GM19328 (cell line): ENCODE results near the gene GATA2.

Source experiments
- ATAC-seq: cut with Tn5 transposase; IDR thresholded peaks from one replicate; pipeline ENCODE4 v1.9.1; 2021; ENCODE audit warnings: mild to moderate bottlenecking, moderate library complexity; ENCODE audit not compliant: unreplicated experiment

Gene GATA2

DNA sequence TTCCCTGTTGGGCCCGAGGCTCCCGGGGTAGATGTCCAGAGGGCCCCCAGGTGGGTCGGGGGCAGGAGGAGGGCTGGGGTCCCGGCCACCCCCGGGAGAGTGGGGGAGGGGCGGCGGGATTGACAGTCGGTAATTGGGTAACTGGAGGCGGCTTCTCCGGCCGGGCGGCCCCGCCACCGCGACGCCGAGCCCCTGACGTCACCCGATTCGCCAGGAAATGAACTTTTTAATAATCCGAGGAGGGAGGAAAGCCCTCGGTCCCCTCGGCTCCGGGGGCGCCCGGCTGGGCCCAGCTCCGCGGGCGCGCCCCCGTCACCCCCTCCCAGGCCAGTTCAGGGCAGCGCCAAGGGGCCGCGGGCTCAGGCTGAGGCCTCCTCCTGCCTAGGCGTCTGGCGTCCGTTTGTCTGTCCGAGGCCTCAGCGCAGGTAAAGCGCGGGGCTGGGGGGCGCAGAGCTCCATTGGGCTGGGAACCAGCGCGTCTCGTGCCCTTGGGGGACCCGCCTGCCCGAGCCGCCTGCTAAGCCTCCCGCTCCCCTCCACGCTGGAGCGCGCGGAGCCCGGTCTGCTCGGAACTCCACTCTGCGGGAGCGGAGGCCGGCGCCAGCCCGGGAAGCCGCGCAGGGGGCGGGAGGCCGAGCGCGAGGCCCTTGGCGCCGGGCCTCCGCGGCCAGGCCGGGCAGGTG lies 3.9 kb downstream of the GATA2 start:
- no peak for ATAC-seq

DNA sequence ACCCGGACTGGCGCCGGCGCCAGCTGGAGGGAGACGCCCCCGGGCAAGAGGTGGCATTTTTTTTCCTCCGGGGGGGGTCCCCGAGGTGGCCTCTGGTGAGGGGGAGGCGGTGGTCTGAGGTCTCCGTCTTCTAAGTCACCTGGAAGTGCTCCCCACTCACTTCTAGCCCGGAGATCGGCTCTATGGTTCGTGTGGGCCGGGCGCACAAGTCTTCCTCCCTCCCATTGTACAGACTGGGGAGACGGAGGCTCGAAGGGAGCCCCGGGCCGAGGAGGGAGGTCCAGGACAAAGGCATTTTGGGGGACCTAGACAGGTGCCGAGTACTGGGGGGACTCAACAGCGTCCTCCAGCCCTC lies 4.4 kb downstream of the GATA2 start:
- no peak for ATAC-seq

DNA sequence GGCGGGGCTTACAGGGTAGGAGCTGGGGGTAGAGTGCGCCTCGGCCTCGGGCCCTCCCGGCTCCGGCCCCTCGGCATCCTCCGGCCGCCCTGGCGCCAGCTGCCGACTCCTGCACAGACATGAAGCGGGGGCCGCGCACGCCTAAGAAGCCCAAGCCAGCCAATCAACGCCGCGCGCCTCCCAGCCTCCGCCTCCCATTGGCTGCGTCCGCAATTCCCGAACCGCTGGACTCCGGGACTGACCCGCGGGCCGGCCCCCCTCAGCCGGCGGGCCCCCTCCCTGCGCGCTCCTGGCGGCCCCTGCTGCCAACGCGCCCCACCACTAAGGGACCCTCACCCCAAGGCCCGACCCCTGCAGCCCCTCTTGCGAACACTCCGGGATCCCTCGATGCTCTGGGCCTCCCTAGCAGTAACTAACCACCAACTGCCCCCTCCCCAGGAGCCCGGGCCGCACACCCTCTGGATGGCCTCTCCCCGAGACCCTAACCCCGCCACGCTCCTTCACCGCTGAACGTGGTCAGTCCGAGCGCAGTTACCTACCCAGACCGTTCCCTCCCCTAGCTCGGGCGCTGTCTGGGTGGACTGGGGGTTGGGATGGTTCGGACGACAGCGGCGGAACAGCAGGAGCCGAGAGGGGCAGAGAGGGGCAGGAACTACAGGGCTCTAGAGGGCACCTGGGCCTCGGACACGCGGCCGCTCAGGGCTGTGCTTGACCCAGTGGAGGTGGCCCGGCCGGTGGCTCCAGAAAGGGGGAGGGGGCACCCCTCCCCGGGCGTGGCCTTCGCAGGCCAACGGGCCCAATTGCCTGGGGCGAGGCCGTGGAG lies 5.0 kb downstream of the GATA2 start:
- ATAC-seq: no peak

DNA sequence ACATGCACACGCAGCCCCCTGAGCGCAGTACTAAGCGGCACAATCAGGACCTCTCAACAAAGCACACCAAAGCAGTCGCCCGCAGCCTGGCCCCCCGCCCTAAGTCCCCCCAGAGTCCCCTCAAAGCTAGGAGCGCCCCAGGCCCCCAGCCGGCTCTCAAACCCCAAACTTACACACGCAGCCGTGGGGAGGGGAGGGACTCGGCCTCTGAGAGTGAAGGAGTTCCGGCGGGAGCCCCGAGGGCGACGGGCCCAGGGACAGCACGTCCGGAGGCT lies 5.5 kb downstream of the GATA2 start:
- ATAC-seq: no peak

DNA sequence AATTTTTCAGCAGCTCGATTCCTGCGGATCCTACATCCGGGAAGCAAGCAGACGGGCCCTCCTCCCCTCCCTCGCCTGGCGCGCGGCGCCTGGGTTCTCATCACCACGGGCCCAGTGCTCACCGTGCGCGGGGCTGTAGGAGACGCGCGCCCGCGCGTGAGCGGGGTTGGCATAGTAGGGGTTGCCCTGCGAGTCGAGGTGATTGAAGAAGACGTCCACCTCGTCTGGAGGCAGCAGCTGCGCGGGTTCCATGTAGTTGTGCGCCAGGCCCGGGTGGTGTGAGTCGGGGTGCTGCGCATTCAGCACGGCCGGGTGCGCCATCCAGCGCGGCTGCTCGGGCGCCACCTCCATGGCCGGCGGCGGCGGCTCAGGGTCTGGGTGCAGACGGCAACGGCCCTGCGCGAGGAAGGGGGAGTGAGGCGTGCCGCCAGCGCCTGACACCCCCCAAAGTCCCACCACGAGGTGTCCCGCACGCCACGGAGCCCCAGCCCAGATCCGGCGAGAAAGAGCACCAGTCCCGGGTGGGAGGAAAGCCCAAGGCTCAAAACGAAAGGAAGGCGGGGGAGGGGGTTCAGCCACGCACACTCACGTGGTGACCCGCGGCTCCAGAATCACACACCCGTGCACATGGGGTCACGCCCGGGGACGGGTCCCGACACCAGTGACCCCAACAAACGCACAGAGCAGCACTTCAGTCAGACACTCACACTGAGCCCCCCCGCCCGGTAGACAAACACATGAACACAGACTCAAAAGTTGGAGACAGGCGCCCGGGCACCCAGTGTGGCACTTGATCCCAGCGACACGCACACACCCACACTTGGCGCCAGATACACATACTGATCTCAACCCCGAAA lies 6.1 kb downstream of the GATA2 start:
- no peak for ATAC-seq

DNA sequence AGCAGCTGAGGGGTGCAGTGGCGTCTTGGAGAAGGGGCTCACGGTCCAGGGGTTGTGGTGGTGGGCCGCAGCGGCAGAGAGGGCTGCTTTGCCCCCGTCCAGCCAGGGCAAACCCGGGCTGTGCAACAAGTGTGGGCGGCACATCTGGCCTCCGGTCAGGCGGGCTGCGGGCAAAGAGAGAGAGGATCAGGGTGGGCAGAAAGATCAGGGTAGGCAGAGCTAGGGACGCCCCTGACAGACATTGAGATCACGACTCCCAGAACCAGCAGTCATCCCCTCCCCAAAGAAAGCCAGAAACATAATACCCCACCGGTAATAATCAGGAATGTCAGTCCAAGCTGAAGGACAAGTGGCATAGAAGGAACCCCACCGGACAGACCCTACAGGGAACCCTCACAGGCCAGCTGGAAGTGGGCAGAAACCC lies 6.8 kb downstream of the GATA2 start:
- no peak for ATAC-seq

DNA sequence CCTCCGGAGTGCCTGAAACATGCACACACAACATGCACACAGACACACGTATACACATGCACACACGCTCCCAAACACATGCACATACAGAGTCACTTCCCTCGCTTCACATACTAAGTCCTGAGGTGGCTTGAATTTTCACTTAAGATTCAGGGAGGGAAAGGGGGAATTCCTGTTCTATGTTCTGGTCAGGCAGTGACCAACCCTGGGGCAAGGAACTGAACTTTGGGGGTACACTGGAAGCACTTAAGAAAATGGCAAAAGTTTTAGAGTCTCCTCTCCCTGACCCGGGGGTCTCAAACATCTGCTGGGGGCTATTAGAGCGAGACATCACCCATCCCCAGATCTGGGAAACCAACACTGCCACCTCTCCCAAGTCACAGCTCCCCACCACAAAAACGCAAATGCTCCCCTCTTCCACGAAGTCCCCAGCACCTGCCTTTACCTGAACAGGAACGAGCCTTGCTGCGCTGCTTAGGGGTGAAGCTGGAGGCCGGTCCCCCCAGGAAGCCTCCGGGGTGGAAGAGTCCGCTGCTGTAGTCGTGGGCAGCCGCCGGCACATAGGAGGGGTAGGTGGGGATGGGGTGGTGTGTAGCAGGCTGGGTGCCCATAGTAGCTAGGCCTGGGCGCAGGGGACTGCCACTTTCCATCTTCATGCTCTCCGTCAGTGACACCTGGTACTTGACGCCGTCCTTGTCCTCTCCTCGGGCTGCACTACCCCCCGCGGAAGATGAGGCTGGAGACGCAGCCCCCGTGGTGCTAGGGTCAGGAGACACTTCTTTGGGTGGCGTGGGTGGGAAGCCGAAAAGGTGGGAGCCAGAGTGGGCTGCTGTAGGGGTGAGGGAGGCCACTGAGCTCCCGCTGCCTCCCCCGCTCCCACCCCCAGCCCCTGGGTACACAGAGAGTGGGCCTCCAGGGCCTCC lies 7.5 kb downstream of the GATA2 start:
- no peak for ATAC-seq

DNA sequence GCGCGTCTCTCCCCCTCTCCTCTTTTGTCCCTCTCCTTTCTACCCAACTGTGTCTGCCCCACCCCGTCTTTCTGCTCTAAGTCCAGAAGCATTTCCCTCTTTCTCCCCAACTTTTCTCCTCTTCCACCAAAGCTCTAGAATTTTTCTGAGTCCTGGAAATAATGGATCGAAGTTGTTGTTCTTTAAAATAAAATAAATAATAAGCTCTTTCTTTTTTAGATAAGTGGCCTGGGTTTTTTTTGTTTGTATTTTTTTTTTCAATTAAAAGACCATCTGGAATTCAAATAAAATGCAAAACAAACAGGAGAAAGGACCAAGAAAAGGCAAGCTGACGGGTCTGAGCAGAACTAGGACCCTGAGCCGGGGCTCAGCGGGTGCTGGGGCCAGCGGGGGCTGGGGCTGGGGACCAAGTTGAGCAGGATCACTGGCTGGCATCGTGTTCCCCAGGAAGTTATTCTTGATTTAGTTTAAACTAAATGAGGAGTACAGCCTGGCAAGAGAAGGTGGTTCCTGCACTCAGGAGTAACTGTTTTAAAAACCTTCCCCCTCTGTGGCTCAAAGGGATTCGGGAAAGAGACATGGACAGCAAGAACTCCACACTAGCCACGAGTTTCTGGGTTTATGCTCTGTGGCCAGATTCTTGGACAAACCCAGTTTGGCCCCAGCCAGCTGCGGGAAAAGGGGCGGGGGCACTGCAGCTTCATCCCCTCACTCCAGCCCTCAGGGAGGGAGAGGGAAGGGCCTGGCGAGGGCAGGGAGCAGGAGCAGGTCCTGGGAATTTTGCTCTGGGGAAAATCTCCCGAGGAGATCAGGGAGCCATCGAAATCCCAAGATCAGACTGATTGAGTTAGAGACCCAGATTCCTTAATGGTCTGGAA lies 8.4 kb downstream of the GATA2 start:
- ATAC-seq: no peak

DNA sequence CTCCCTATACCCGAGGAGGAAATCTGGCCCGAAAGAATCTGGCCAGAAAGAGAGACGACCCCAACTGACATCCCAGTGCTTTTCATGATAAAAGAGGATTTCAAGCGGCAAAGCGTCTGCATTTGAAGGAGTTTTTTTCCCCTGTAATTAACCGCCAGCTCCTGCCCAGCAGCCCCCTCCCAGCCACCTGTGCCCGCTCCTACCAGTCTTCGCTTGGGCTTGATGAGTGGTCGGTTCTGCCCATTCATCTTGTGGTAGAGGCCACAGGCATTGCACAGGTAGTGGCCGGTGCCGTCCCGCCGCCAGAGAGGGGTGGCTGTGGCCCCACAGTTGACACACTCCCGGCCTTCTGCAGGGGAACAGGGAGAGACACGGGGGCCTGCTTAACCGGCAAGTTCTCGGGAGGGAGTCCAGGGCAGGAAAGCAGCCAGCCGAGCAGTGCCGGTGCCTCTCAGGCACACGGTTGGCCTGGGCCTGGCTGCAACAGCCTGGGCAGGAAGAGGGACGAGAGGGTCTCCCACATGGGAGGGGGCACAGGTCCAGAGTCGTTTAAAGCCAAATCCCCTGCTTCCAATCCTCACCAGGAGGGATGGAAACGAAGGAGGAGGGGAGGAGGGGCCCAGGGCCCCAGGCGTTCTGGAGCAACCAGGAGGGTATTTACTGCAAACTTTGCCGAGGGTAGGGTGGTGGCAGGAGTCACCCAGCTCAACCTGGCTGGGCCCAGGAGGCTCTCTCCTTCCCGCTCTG lies 9.2 kb downstream of the GATA2 start:
- ATAC-seq: no peak

DNA sequence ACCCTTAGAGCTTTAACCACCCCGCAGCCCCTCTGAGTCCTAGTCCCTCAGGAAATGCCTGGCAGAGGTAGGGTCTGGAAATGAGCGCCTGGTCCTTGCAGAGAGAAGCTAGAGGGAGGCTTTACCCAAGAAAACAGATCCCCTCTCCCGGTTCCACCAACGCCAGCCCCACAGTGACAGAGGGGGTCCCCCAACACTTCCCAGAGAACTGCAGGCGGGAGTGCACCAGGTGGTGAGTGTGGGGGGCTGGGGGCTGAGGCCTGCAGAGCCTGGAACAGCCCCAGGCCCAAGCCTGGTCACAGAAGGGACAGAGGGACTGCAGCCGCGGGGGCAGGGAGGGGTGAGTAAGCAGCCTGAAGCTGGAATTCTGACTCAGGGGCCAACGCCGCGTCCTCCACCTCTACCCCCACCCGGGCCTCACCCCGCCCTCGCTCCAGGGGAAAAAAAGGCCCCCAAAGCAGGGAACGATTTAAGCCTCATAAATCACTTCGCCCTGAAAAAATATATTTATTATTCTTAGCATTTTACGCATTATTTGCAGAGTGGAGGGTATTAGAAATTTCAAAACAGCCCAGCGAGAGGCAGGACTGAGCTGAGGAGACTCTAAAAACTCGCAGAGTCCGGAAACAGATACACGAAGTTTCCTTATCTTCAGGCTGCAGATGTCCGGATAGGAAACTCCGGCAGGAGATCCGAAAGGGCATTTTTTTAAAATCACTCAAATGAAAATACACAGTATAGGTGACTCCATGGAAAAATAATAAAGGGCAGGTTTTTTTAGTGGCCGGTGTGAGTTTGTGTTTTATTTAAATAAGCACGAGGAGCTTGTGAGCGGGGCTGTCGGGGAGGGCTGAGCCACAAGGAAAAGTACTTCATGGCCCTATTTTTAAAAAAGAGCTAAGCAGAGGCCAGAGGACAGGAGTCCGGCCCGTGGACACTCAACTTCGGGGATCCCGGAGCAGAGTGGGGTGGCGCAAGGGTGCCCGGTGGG lies 10.0 kb downstream of the GATA2 start:
- ATAC-seq: no peak

DNA sequence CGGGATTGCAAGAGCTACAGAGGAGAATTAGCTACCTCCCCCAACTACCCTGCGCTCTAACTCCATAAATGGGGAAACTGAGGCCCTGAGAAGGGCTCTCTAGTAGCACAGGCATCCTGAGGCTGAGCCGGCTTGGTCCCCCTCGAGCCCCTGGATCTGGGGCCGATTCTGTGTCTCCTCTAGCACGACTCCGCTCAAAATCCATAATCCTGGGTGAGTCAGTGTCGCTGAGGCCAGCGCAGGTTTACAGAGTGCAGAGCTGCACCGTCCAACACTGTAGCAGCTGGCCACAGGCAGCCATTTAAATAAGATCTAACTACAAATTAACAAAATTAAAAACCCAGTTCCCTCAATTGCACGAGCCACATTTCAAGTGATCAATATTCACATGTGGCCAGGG lies 10.8 kb downstream of the GATA2 start:
- no peak for ATAC-seq

DNA sequence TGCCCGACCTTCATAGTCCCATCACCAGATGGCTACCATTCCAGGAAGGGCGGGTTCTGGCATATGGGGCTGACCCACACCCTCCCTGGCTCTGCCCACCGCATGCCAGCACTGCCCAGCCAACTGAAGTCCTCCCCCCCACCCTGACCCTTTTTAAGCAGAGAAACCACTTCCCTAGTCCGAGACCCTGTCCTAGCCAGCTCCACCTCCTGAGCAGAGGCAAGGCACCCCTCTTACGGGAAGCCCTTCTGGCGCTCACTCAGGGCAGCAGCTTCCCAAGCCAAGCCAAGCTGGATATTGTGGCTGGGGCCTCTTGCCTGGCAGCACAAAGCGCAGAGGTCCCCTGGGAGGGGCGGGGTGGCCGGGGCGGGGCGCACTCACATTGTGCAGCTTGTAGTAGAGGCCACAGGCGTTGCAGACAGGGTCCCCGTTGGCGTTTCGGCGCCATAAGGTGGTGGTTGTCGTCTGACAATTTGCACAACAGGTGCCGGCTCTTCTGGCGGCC lies 11.5 kb downstream of the GATA2 start:
- no peak for ATAC-seq

DNA sequence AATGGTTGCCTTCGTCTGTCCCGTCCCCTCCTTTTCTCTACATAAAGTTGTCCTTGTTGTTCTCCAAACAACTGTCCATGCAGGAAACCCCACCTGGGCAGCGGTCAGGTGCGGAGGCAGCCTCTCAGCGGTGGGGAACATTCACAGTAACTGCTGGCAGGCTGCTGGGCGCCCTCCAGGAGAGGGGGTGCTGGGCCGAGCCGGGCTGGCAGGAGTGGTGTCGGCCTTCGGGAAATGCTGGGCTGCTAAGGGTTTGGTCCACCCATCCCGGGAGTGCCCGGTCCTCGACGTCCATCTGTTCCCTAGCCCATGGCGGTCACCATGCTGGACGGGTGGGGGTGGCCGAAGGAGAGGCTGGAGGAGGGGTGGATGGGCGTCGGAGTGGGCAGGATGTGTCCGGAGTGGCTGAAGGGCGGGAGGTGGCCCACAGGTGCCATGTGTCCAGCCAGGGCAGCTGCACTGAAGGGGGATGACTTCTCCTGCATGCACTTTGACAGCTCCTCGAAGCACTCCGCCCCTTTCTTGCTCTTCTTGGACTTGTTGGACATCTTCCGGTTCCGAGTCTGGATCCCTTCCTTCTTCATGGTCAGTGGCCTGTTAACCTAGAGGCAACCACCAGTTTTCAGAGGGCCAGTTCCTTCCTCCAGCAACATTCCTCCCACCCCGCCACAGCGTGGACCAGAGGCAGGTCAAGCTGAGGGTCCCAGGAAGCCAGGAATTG lies 12.1 kb downstream of the GATA2 start:
- ATAC-seq: no peak

DNA sequence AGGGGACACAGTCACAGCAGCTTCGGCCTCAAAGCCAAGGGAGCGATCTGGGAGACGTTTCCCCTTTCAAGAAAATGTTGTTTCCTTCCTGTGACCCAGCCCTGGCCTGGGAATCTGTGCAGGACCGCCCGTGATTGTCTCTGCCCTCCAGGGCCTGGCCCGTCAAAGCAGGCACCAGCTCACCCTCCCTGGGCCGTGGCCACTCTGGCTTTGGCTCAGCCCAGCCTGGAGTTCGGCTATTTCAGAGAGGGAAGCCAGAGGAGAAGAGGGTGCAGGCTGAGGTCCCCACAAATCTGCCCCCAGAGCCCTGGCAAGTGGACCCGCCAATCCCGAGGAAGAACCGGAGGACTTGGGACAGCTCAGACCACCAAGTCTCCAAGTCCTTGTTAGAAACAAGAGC lies 12.7 kb downstream of the GATA2 start:
- no peak for ATAC-seq

DNA sequence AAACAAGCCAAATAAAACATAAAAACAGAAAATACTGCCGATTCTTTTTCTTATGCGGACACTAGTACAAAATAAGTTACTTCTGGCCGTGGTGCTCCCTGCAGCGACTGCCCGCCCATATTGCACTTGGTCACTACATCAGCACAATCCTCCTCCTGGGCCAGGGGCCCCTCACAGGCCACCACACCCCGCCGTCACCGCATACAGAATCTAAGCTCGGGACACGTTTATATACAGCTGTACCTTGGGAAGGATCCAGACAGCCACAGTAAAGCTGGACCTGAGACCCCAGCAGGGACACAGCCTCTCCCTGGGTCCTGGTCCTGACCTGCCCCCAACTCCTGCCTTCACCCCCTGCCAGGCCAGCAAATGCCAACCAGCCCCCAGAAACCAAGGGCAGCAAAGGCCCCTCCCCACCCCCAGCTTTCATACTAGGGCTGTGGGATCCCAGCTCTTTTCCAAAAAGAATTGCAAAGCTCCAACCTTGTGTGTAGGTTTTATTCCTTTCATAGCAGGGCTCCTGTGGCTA lies 13.4 kb downstream of the GATA2 start:
- no peak for ATAC-seq

DNA sequence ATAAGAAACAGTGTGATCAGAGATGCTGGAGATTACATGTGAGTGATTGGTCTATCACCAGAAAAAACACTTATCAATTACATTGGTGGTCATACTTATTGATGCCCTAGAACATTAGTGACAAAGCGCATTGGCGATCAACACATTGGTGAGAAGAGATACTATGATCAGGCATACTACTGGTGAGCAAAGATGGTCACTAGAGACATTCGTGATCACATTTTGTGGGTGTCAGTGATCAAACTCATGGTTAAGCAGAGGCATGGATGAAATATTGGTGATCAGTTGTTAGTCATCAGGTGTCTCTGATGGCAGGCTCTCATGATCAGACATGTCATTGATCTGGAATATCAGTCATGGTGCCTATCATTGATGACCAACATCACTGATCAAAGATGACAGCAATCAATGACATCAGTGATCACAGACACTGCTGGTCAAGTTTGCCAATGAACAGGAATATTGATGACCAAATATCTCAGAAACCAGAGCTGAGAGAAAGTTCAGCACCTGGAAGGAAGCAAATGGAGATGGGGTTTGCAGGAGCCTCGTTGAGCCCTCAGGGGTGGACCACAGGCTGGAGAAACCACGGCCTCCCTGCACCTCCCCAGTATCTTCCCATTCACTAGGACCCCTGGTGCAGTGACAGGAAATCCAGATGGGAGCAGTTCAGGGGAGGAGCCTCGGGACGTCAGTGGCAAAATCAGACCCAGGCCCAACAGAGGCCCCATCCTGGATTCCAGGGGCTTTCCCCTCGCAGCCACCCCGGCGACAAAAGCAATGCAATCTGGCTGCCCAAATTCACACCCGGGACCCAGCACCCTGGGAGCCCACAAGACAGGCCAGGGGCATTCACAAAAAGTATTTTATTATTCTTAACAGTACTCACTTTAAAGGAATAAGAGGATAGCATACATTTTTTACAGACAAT lies 14.2 kb downstream of the GATA2 start:
- no peak for ATAC-seq
